ENCODE measurements around the gene NCR2. TPM values are rescaled to one million over a fixed set of nuclear protein-coding genes. Genes with fewer than 3 reads are reported as not detected.

NCR2 gene
- total RNA-seq, 1 experiment from 2014 or later = not detected

DNA sequence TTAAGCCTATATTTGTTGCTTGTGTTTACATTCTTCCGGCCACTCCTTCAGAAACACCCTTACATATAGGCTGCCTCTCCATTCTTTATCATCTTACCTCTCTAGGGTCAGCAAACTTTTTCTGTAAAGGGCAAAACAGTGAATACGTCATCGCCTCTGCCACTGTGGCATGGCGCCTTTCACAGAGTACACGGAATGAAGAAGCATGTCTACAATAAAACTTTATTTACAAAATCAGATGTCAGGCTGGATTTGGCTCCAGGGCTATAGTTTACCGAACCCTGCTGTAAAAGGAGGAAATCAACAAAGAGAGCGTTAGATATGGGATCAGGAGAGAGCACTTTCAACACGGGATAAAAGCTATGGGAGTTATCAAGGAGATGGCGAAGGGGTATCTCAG is 9.3 kb upstream of the NCR2 start:
- no peak overlapping the region for H2AFZ ChIP-seq (ENCODE audit: low read length)

More for the DNA sequence above, 9.3 kb upstream of the NCR2 start:
- no peak overlapping the region for H3K23ac ChIP-seq (ENCODE audit: insufficient read length, low read depth, low read length)
- no peaks in the 10 kb centered on the region for H3K9me3 Mint-ChIP-seq
- H3K27me3 Mint-ChIP-seq (ENCODE audit: low read depth) = peaks cover 16% of the 10 kb centered on the region
- H3K9ac ChIP-seq (ENCODE audit: extremely low read depth, insufficient read length, low read length) = no peak overlapping the region
- TF ChIP-seq, protein P1, sequence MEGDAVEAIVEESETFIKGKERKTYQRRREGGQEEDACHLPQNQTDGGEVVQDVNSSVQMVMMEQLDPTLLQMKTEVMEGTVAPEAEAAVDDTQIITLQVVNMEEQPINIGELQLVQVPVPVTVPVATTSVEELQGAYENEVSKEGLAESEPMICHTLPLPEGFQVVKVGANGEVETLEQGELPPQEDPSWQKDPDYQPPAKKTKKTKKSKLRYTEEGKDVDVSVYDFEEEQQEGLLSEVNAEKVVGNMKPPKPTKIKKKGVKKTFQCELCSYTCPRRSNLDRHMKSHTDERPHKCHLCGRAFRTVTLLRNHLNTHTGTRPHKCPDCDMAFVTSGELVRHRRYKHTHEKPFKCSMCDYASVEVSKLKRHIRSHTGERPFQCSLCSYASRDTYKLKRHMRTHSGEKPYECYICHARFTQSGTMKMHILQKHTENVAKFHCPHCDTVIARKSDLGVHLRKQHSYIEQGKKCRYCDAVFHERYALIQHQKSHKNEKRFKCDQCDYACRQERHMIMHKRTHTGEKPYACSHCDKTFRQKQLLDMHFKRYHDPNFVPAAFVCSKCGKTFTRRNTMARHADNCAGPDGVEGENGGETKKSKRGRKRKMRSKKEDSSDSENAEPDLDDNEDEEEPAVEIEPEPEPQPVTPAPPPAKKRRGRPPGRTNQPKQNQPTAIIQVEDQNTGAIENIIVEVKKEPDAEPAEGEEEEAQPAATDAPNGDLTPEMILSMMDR (conservative IDR thresholded peaks at IDR 0.05) = no peak
- no peak overlapping the region for H2BK120ac ChIP-seq (ENCODE audit: low read depth, low read length, poor library complexity, severe bottlenecking)
- no peak overlapping the region for H3K4me2 ChIP-seq (ENCODE audit: insufficient read depth, insufficient read length, low read length)
- H3K56ac ChIP-seq (ENCODE audit: insufficient read length, low read depth, low read length) = no peak overlapping the region
- no peak overlapping the region for H3K14ac ChIP-seq (ENCODE audit: insufficient read depth, low read length)
- no peak overlapping the region for H4K8ac ChIP-seq (replicated peaks; ENCODE audit: insufficient read length, low read depth, low read length)
- no peak overlapping the region for H4K91ac ChIP-seq (ENCODE audit: insufficient read length, low read depth, low read length)
- H3K27me3 ChIP-seq (ENCODE audit: insufficient read depth, low read length) = no peaks in the 10 kb centered on the region
- H3K18ac ChIP-seq (ENCODE audit: insufficient read length, low read depth, low read length) = no peak overlapping the region
- DNase-seq = no peak
- no peaks in the 10 kb centered on the region for H3K36me3 Mint-ChIP-seq (ENCODE audit: insufficient read depth in 1 of 3, low read depth in 3 of 3)
- H3K79me1 ChIP-seq (ENCODE audit: insufficient read depth, low read depth, low read length, poor library complexity, severe bottlenecking) = no peaks in the 10 kb centered on the region
- H3K4me1 ChIP-seq (ENCODE audit: insufficient read depth, low read length) = no peaks in the 10 kb centered on the region; the same call in 1 of the 2 replicates
- no peak overlapping the region for H3K4me3 Mint-ChIP-seq
- no peak overlapping the region for H2BK15ac ChIP-seq (ENCODE audit: low read depth, low read length)
- H3K4ac ChIP-seq (ENCODE audit: low read depth, low read length) = no peak overlapping the region
- H4K5ac ChIP-seq (ENCODE audit: insufficient read length, low read depth, low read length) = no peak overlapping the region
- no peaks in the 10 kb centered on the region for H3K79me2 ChIP-seq (ENCODE audit: insufficient read depth, low read length)
- no peaks in the 10 kb centered on the region for H3K9me3 ChIP-seq (ENCODE audit: control insufficient read depth, low read depth, low read length)
- H3K23me2 ChIP-seq (ENCODE audit: insufficient read length, low read depth, low read length, poor library complexity, severe bottlenecking) = no peaks in the 10 kb centered on the region
- no peak overlapping the region for H2BK5ac ChIP-seq (ENCODE audit: insufficient read length, low read length)
- WGBS (ENCODE audit: extremely low coverage, insufficient read length, low lambda C conversion rate) = no CpG with 5 or more reads among the region's 9 CpGs
- H3T11ph ChIP-seq (ENCODE audit: low read length) = no peak overlapping the region
- H2BK12ac ChIP-seq (ENCODE audit: insufficient read length, low read depth, low read length) = no peak overlapping the region
- no peak overlapping the region for H3K27ac ChIP-seq (ENCODE audit: insufficient read length, low read depth, low read length)
- H4K20me1 ChIP-seq (ENCODE audit: control insufficient read depth, insufficient read depth, insufficient read length) = no peaks in the 10 kb centered on the region
- H2BK20ac ChIP-seq (ENCODE audit: low read depth, low read length, poor library complexity, severe bottlenecking) = no peak overlapping the region
- H3K27ac Mint-ChIP-seq = no peak overlapping the region
- no peak overlapping the region for H2AK5ac ChIP-seq (ENCODE audit: insufficient read length, low read length)
- H3K4me1 Mint-ChIP-seq = peaks cover 0 to 5% of the 10 kb centered on the region in 2 experiments; a peak in 2 of 4 replicates

Measured in H9 (cell line).